ENCODE results near the gene TMEM63A. TPM values are rescaled to one million over a fixed set of nuclear protein-coding genes. Genes with fewer than 3 reads are reported as not detected.

The TMEM63A gene
- total and polyA plus RNA-seq, 2 of the 13 experiments (the other 11 are each of a cell fraction or from before 2014, with no cell fraction given) = 23.9 to 53.3 TPM

DNA sequence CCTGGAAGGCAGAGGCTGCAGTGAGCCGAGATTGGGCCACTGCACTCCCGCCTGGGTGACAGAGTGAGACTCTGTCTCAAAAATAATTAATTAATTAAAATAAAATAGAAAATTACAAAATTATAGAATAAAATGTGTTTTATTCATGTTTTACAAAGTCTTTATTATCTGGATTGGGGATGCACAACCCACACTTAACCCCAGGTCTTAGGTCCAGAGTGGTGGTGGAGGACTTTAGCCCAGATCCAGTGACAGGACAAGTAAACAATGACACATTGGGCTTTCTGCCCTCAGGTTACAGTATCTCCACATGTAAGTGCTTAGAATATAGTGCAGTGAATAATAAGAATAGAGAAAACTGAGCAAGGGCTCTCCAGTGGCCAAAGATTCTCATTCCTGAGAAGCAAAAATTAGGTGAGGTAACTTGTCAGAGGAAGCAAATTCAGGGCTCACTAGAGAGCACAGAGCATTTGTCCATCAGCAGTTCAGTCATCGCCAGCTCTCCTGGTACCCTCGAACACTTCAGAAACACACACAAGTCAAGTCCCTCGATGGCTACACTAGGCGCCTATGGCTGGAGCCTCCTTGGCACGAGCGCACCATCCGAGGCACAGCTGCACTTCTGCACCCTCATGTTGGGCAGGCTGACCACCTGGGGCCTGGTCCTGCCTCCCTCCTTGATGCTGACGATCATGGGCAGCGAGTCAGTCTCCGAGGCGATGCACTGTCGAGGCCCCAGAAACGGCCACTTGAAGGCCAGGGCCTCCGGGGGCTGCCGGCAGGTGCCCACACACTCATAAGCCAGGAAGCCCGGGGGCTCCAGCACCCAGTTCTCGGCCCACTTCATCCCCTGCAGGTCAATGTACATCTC lies 4.2 kb upstream of the TMEM63A start (continued):
- TF ChIP-seq, protein P1, sequence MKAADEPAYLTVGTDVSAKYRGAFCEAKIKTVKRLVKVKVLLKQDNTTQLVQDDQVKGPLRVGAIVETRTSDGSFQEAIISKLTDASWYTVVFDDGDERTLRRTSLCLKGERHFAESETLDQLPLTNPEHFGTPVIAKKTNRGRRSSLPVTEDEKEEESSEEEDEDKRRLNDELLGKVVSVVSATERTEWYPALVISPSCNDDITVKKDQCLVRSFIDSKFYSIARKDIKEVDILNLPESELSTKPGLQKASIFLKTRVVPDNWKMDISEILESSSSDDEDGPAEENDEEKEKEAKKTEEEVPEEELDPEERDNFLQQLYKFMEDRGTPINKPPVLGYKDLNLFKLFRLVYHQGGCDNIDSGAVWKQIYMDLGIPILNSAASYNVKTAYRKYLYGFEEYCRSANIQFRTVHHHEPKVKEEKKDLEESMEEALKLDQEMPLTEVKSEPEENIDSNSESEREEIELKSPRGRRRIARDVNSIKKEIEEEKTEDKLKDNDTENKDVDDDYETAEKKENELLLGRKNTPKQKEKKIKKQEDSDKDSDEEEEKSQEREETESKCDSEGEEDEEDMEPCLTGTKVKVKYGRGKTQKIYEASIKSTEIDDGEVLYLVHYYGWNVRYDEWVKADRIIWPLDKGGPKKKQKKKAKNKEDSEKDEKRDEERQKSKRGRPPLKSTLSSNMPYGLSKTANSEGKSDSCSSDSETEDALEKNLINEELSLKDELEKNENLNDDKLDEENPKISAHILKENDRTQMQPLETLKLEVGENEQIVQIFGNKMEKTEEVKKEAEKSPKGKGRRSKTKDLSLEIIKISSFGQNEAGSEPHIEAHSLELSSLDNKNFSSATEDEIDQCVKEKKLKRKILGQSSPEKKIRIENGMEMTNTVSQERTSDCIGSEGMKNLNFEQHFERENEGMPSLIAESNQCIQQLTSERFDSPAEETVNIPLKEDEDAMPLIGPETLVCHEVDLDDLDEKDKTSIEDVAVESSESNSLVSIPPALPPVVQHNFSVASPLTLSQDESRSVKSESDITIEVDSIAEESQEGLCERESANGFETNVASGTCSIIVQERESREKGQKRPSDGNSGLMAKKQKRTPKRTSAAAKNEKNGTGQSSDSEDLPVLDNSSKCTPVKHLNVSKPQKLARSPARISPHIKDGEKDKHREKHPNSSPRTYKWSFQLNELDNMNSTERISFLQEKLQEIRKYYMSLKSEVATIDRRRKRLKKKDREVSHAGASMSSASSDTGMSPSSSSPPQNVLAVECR (CRISPR knock-in tag; IDR thresholded peaks at IDR 0.05; ENCODE audit: borderline replicate concordance) = peak; percentile 23; the same call in 1 of the 2 replicates
- no peak for TF ChIP-seq ZFP37 (CRISPR knock-in tag; IDR thresholded peaks at IDR 0.05; ENCODE audit: borderline replicate concordance)
- no peak for TF ChIP-seq ZBTB46 (CRISPR knock-in tag; IDR thresholded peaks at IDR 0.05; ENCODE audit: borderline replicate concordance)
- 0 out of 2 replicates have a peak, but pooled peaks have one; percentile 10 for TF ChIP-seq SPEN (CRISPR knock-in tag; IDR thresholded peaks at IDR 0.05; ENCODE audit: low read depth)
- no peak for TF ChIP-seq FOXA1 (IDR thresholded peaks at IDR 0.05)
- TF ChIP-seq FOXA1 (CRISPR knock-in tag; IDR thresholded peaks at IDR 0.05) = peak; percentile 74
- no peak for TF ChIP-seq PTBP1 (IDR thresholded peaks at IDR 0.05; ENCODE audit: low read depth, low read length, poor library complexity, severe bottlenecking)
- TF ChIP-seq ZNF710 (CRISPR knock-in tag; IDR thresholded peaks at IDR 0.05; ENCODE audit: borderline replicate concordance) = no peak
- no peak for TF ChIP-seq THAP9 (CRISPR knock-in tag; IDR thresholded peaks at IDR 0.05; ENCODE audit: borderline replicate concordance)
- TF ChIP-seq SOX6 (IDR thresholded peaks at IDR 0.05) = no peak
- 0 out of 2 replicates have a peak, but pooled peaks have one; percentile 12 for TF ChIP-seq SOX6 (CRISPR knock-in tag; IDR thresholded peaks at IDR 0.05)
- TF ChIP-seq ZFX (CRISPR knock-in tag; IDR thresholded peaks at IDR 0.05; ENCODE audit: low read depth) = 0 out of 2 replicates have a peak, but pooled peaks have one; percentile 30
- TF ChIP-seq RBM22 (optimal IDR thresholded peaks at IDR 0.05; ENCODE audit: low read length) = no peak
- TF ChIP-seq FOSL1 (CRISPR knock-in tag; IDR thresholded peaks at IDR 0.05; ENCODE audit: borderline replicate concordance) = no peak
- TF ChIP-seq FOXO1 (CRISPR knock-in tag; IDR thresholded peaks at IDR 0.05) = peak; percentile 23; the same call in 1 of the 2 replicates
- no peak for TF ChIP-seq RFXANK (CRISPR knock-in tag; IDR thresholded peaks at IDR 0.05)
- no peak for TF ChIP-seq ZNF557 (CRISPR knock-in tag; IDR thresholded peaks at IDR 0.05)
- TF ChIP-seq YEATS2 (CRISPR knock-in tag; IDR thresholded peaks at IDR 0.05; ENCODE audit: borderline replicate concordance) = no peak

All from HepG2 (cell line).